NCI-H82 treated with DMSO at 0.1 percent for 48 hours (cell line): ENCODE results near the gene CAMK4.
"Not testable (repeated sequence)": the region's sequence is repeated elsewhere in the genome, so short reads cannot be mapped to it uniquely, and the experiment has no call there.

Experiments used
- DNase-seq: peaks from one replicate; lab custom pipeline; 2025; ENCODE audit not compliant: unreplicated experiment; lab: John Stamatoyannopoulos, UW

Gene CAMK4

GRCh38 chr5:111377306-111377705 lies 153.1 kb downstream of the CAMK4 start:
- no peak for DNase-seq

- no peak for DNase-seq
Measured at GRCh38 chr5:111379391-111379816, 155.2 kb downstream of the CAMK4 start.

- no peak for DNase-seq
Measured at GRCh38 chr5:111383288-111383970, 159.2 kb downstream of the CAMK4 start.

- no peak for DNase-seq
Measured at GRCh38 chr5:111384220-111384619, 160.0 kb downstream of the CAMK4 start.

- no peak for DNase-seq
Measured at GRCh38 chr5:111385051-111385450, 160.9 kb downstream of the CAMK4 start.

GRCh38 chr5:111385970-111386831 lies 162.0 kb downstream of the CAMK4 start:
- DNase-seq, result peak; percentile 63

- DNase-seq, result no peak
Measured at GRCh38 chr5:111386832-111387162, 162.6 kb downstream of the CAMK4 start.

- DNase-seq, result no peak
Measured at GRCh38 chr5:111387361-111387760, 163.2 kb downstream of the CAMK4 start.

GRCh38 chr5:111389390-111390082 lies 165.4 kb downstream of the CAMK4 start:
- DNase-seq, result no peak

- DNase-seq, result no peak
Measured at GRCh38 chr5:111392181-111392580, 168.0 kb downstream of the CAMK4 start.

GRCh38 chr5:111394586-111394985 lies 170.4 kb downstream of the CAMK4 start:
- DNase-seq, result no peak

- no peak for DNase-seq
Measured at GRCh38 chr5:111398013-111398412, 173.8 kb downstream of the CAMK4 start.

GRCh38 chr5:111399113-111399512 lies 174.9 kb downstream of the CAMK4 start:
- no peak for DNase-seq

GRCh38 chr5:111401906-111402305 lies 177.7 kb downstream of the CAMK4 start:
- no peak for DNase-seq

GRCh38 chr5:111404270-111404769 lies 180.1 kb downstream of the CAMK4 start:
- no peak for DNase-seq

GRCh38 chr5:111407562-111407961 lies 183.4 kb downstream of the CAMK4 start:
- no peak for DNase-seq

GRCh38 chr5:111408817-111409216 lies 184.6 kb downstream of the CAMK4 start:
- no peak for DNase-seq

GRCh38 chr5:111409266-111409665 lies 185.1 kb downstream of the CAMK4 start:
- not testable (repeated sequence) for DNase-seq

GRCh38 chr5:111410067-111410466 lies 185.9 kb downstream of the CAMK4 start:
- not testable (repeated sequence) for DNase-seq

GRCh38 chr5:111411301-111411700 lies 187.1 kb downstream of the CAMK4 start:
- no peak for DNase-seq

- DNase-seq, result no peak
Measured at GRCh38 chr5:111412593-111412992, 188.4 kb downstream of the CAMK4 start.

- DNase-seq, result no peak
Measured at GRCh38 chr5:111415053-111415452, 190.9 kb downstream of the CAMK4 start.
